ENCODE results near the gene LMTK3. TPM values are rescaled to one million over a fixed set of nuclear protein-coding genes. Genes with fewer than 3 reads are reported as not detected.

Gene LMTK3
- total RNA-seq, 4 donors from 2014 or later, result 2.1 to 7.8 (median 2.8) TPM

GRCh38 chr19:48465215-48465614, 46.4 kb downstream of the LMTK3 start:
- Histone ChIP-seq H3K27me3 (no peaks in the 10 kb centered on the region), H3K4me1 (peaks cover 3 to 12% (median 8%) of the 10 kb centered on the region in 3 donors), H3K9me3 (no peaks in the 10 kb centered on the region), H3K27ac (no peak overlapping the region), H3K4me3 (no peak overlapping the region), H3K36me3 (peaks cover under 1 to 25% (median 2%) of the 10 kb centered on the region in 3 donors)
- intact Hi-C loops (cut with DNase I), result no loop called here
- WGBS, 2 donors, result 89 to 100% methylated on average over 1 of the region's 1 CpG
- DNase-seq, result no peak
- no peak for TF ChIP-seq POLR2A (IDR thresholded peaks at IDR 0.05)
- no peak for TF ChIP-seq CTCF (IDR thresholded peaks at IDR 0.05)

GRCh38 chr19:48461982-48462655, 49.5 kb downstream of the LMTK3 start:
- WGBS, 2 donors, result 85 to 91% methylated on average over 9 to 23 of the region's 62 CpGs
- no peak for DNase-seq
- intact Hi-C loops (cut with DNase I), result no loop called here
- Histone ChIP-seq H3K4me1 (no peaks in the 10 kb centered on the region), H3K36me3 (peaks cover 0 to 36% (median 0%) of the 10 kb centered on the region in 3 donors), H3K4me3 (no peak overlapping the region), H3K9me3 (no peaks in the 10 kb centered on the region), H3K27ac (no peak overlapping the region), H3K27me3 (no peaks in the 10 kb centered on the region)
- TF ChIP-seq CTCF (IDR thresholded peaks at IDR 0.05), result no peak
- TF ChIP-seq POLR2A (IDR thresholded peaks at IDR 0.05), result no peak

- intact Hi-C loops (cut with DNase I), result no loop called here
- DNase-seq, result no peak
- WGBS, 2 donors, result 74 to 94% methylated on average over 8 to 36 of the region's 36 CpGs
Observed at GRCh38 chr19:48461651-48461981, 50.0 kb downstream of the LMTK3 start.

GRCh38 chr19:48458016-48458415, 53.6 kb downstream of the LMTK3 start:
- Histone ChIP-seq H3K27me3 (no peaks in the 10 kb centered on the region), H3K9me3 (no peaks in the 10 kb centered on the region), H3K27ac (no peak overlapping the region), H3K4me3 (no peak overlapping the region), H3K36me3 (peaks cover 14 to 77% (median 20%) of the 10 kb centered on the region in 3 donors), H3K4me1 (peaks cover 0 to 2% (median 0%) of the 10 kb centered on the region in 3 donors)
- no peak for DNase-seq
- TF ChIP-seq CTCF (IDR thresholded peaks at IDR 0.05), result no peak
- no peak for TF ChIP-seq POLR2A (IDR thresholded peaks at IDR 0.05)
- 83 to 90% methylated on average over 2 of the region's 2 CpGs for WGBS, 2 donors
- intact Hi-C loops (cut with DNase I), result no loop called here

More at GRCh38 chr19:48461651-48461981, 50.0 kb downstream of the LMTK3 start:
- H3K27me3 ChIP-seq, result no peaks in the 10 kb centered on the region
- TF ChIP-seq CTCF (IDR thresholded peaks at IDR 0.05), result no peak
- no peak for TF ChIP-seq POLR2A (IDR thresholded peaks at IDR 0.05)
- no peak overlapping the region for H3K27ac ChIP-seq
- H3K36me3 ChIP-seq, result peaks cover 0 to 41% (median 0%) of the 10 kb centered on the region in 3 donors
- H3K9me3 ChIP-seq, result no peaks in the 10 kb centered on the region
- H3K4me1 ChIP-seq, result no peaks in the 10 kb centered on the region
- H3K4me3 ChIP-seq, result no peak overlapping the region

- Histone ChIP-seq H3K4me1 (peaks cover 0 to 13% (median 0%) of the 10 kb centered on the region in 3 donors), H3K27me3 (no peaks in the 10 kb centered on the region), H3K9me3 (no peaks in the 10 kb centered on the region), H3K4me3 (no peak overlapping the region), H3K27ac (no peak overlapping the region), H3K36me3 (peaks cover 20 to 79% (median 29%) of the 10 kb centered on the region in 3 donors)
- intact Hi-C loops (cut with DNase I), result no loop called here
- TF ChIP-seq POLR2A (IDR thresholded peaks at IDR 0.05) (no peak), CTCF (IDR thresholded peaks at IDR 0.05) (no peak)
- 91 to 97% methylated on average over 4 of the region's 4 CpGs for WGBS, 2 donors
- DNase-seq, result no peak
Observed at GRCh38 chr19:48456864-48457263, 54.8 kb downstream of the LMTK3 start.
